IMR-90 (cell line): Measurements from ENCODE around the gene FRMD6. TPM values are rescaled to one million over a fixed set of nuclear protein-coding genes. Genes with fewer than 3 reads are reported as not detected.

Experiments
- ATAC-seq: fragments of 200-7000 bp; cut with Tn5 transposase; 2 replicates; pipeline ENCODE4 v1.9.1; 2020; ENCODE audit warnings: low read depth, mild to moderate bottlenecking, moderate library complexity
- BruUV-seq: library from RNA; stranded (reverse); fragments of 400-500 nt; replicated peaks from 2 replicates; lab custom pipeline; 2021; lab: Mats Ljungman, UMichigan
- CTCF ChIA-PET: fragments of 300-600 bp; formaldehyde crosslinking; extraction: SDS; loops from one replicate; lab custom pipeline; 2021; ENCODE audit warnings: antibody characterized with exemption; lab: Yijun Ruan, JAX
- POLR2A ChIA-PET: fragments of 300-600 bp; sonication (Branson Sonifier 250); formaldehyde crosslinking; loops from one replicate; lab custom pipeline; 2022; ENCODE audit warnings: antibody characterized with exemption; ENCODE audit not compliant: unreplicated experiment; lab: Charles Lee
- DNase-seq: peaks from one replicate; pipeline ENCODE4 v3.0.0; 2013
- H2AFZ ChIP-seq: replicated peaks from 2 replicates; pipeline ENCODE3; 2013; ENCODE audit warnings: low read length, mild to moderate bottlenecking; ENCODE audit not compliant: poor library complexity
- H2AK5ac ChIP-seq: 2 replicates; pipeline ENCODE4 v1.6.1; 2013; ENCODE audit warnings: low read depth, low read length, inconsistent platforms
- H2AK9ac ChIP-seq: replicated peaks from 2 replicates; pipeline ENCODE3; 2013; ENCODE audit warnings: mild to moderate bottlenecking, low read depth, low read length, moderate library complexity; ENCODE audit not compliant: poor library complexity
- H2BK120ac ChIP-seq: 2 replicates; pipeline ENCODE4 v1.6.1; 2013; ENCODE audit warnings: low read depth, low read length, inconsistent platforms
- H2BK15ac ChIP-seq: 3 replicates; pipeline ENCODE4 v1.6.1; 2013; ENCODE audit warnings: low read depth, low read length, inconsistent platforms
- H2BK20ac ChIP-seq: 2 replicates; pipeline ENCODE4 v1.6.1; 2013; ENCODE audit warnings: low read depth, mild to moderate bottlenecking, inconsistent platforms, low read length, moderate library complexity
- H2BK5ac ChIP-seq: 2 replicates; pipeline ENCODE4 v1.6.1; 2013; ENCODE audit warnings: mild to moderate bottlenecking, low read depth, low read length, inconsistent platforms; ENCODE audit not compliant: poor library complexity, severe bottlenecking
- H3K14ac ChIP-seq: replicated peaks from 2 replicates; pipeline ENCODE4 v1.6.1; 2013; ENCODE audit warnings: low read depth, low read length, inconsistent platforms
- H3K18ac ChIP-seq: 2 replicates; pipeline ENCODE4 v1.6.1; 2013; ENCODE audit warnings: low read depth, low read length, control low read depth
- H3K23ac ChIP-seq: 2 replicates; pipeline ENCODE4 v1.6.1; 2013; ENCODE audit warnings: low read depth, low read length, inconsistent platforms
- H3K27ac ChIP-seq: 2 replicates; pipeline ENCODE4 v1.5.1; 2013; ENCODE audit warnings: mild to moderate bottlenecking, control low read depth, low read length; ENCODE audit not compliant: insufficient read depth
- H3K27me3 ChIP-seq: 2 replicates; pipeline ENCODE4 v1.6.1; 2013; ENCODE audit warnings: low read length; ENCODE audit not compliant: control insufficient read depth, insufficient read depth
- H3K36me3 ChIP-seq: 2 replicates; pipeline ENCODE4 v1.6.1; 2013; ENCODE audit warnings: low read length, mixed read lengths; ENCODE audit not compliant: control insufficient read depth, insufficient read depth
- H3K4ac ChIP-seq: 2 replicates; pipeline ENCODE4 v1.6.1; 2013; ENCODE audit warnings: low read depth, low read length, inconsistent platforms
- H3K4me1 ChIP-seq: 2 replicates; pipeline ENCODE4 v1.6.1; 2013; ENCODE audit warnings: low read length, mixed read lengths; ENCODE audit not compliant: control insufficient read depth, insufficient read depth
- H3K4me2 ChIP-seq: 2 replicates; pipeline ENCODE4 v1.6.1; 2013; ENCODE audit warnings: low read depth, mild to moderate bottlenecking, control low read depth, low read length, moderate library complexity
- H3K4me3 ChIP-seq: 2 replicates; pipeline ENCODE4 v1.5.1; 2013; ENCODE audit warnings: low read depth, mild to moderate bottlenecking, control low read depth, low read length, moderate library complexity; ENCODE audit not compliant: insufficient read depth
- H3K56ac ChIP-seq: 2 replicates; pipeline ENCODE4 v1.6.1; 2013; ENCODE audit warnings: low read length, inconsistent platforms; ENCODE audit not compliant: insufficient read depth; ENCODE audit errors: extremely low read depth
- H3K79me1 ChIP-seq, 2 experiments: 2 replicates each; pipeline ENCODE4 v1.6.1; 2013; ENCODE audit warnings: low read length in 2 of 2, inconsistent platforms in 1 of 2, low read depth in 1 of 2
- H3K9ac ChIP-seq: 2 replicates; pipeline ENCODE4 v1.6.1; 2013; ENCODE audit warnings: low read depth, low read length, control low read depth
- H3K9me1 ChIP-seq: 2 replicates; pipeline ENCODE4 v1.6.1; 2013; ENCODE audit warnings: low read length, inconsistent platforms; ENCODE audit not compliant: insufficient read depth
- H3K9me3 ChIP-seq: 2 replicates; pipeline ENCODE4 v1.6.1; 2013; ENCODE audit warnings: low read length; ENCODE audit not compliant: control insufficient read depth, insufficient read depth
- H4K20me1 ChIP-seq: 2 replicates; pipeline ENCODE4 v1.6.1; 2013; ENCODE audit warnings: low read length, inconsistent platforms; ENCODE audit not compliant: insufficient read depth
- H4K5ac ChIP-seq: 2 replicates; pipeline ENCODE4 v1.6.1; 2013; ENCODE audit warnings: mild to moderate bottlenecking, low read depth, low read length, control low read depth
- H4K8ac ChIP-seq, 2 experiments: 2 replicates each; pipeline ENCODE4 v1.6.1; 2013; ENCODE audit warnings: low read depth in 2 of 2, low read length in 2 of 2, control low read depth in 1 of 2, inconsistent platforms in 1 of 2
- H4K91ac ChIP-seq: 2 replicates; pipeline ENCODE4 v1.6.1; 2013; ENCODE audit warnings: low read depth, low read length, inconsistent platforms; ENCODE audit not compliant: insufficient read depth
- BHLHE40 ChIP-seq: fragments of 150-350 bp; IDR thresholded peaks from 2 replicates; pipeline ENCODE4 v1.6.1; 2016; ENCODE audit warnings: mild to moderate bottlenecking, low read depth, low read length
- CEBPB ChIP-seq: IDR thresholded peaks from 2 replicates; pipeline ENCODE4 v1.6.1; 2012; ENCODE audit warnings: low read depth, low read length, improper control_type of control experiment
- CHD1 ChIP-seq: IDR thresholded peaks from 2 replicates; pipeline ENCODE4 v1.6.1; 2012; ENCODE audit warnings: low read depth, low read length, improper control_type of control experiment
- FOS ChIP-seq: fragments of 150-350 bp; IDR thresholded peaks from 2 replicates; pipeline ENCODE4 v1.6.1; 2016; ENCODE audit warnings: low read depth, low read length
- MAFK ChIP-seq: IDR thresholded peaks from 2 replicates; pipeline ENCODE4 v1.6.1; 2012; ENCODE audit warnings: low read depth, low read length, improper control_type of control experiment
- MXI1 ChIP-seq: IDR thresholded peaks from 2 replicates; pipeline ENCODE4 v1.6.1; 2012; ENCODE audit warnings: low read depth, mild to moderate bottlenecking, low read length, moderate library complexity, borderline replicate concordance
- NFE2L2 ChIP-seq: fragments of 150-350 bp; IDR thresholded peaks from 2 replicates; pipeline ENCODE4 v1.6.1; 2016; ENCODE audit warnings: low read depth, mild to moderate bottlenecking, low read length
- RAD21 ChIP-seq: IDR thresholded peaks from 2 replicates; pipeline ENCODE4 v1.6.1; 2012; ENCODE audit warnings: low read length, improper control_type of control experiment
- RFX5 ChIP-seq: IDR thresholded peaks from 2 replicates; pipeline ENCODE4 v1.8.0; 2012; ENCODE audit warnings: low read depth, mild to moderate bottlenecking, low read length, moderate library complexity
- SMC3 ChIP-seq: fragments of 150-350 bp; IDR thresholded peaks from 2 replicates; pipeline ENCODE4 v1.6.1; 2016; ENCODE audit warnings: low read depth, mild to moderate bottlenecking, antibody characterized with exemption, low read length, moderate library complexity
- WGBS, 2 experiments: methylation state at CpG; one replicate each; pipeline versions ENCODE4 v1.1.5 to v1.1.7; 2013; ENCODE audit warnings: missing lambda C conversion rate in 2 of 2; ENCODE audit not compliant: insufficient read length in 1 of 2; ENCODE audit errors: extremely low coverage in 2 of 2; 5-methylcytosine and 5-hydroxymethylcytosine counted together
- dilution Hi-C: fragments of 300-500 bp; cut with HindIII; formaldehyde crosslinking; loops from one replicate; pipeline ENCODE4 v1.14.3; 2018; ENCODE audit warnings: low sequenced_read_pairs; ENCODE audit not compliant: unreplicated experiment
- in situ Hi-C: fragments of 300-500 bp; cut with MboI; formaldehyde crosslinking; loops from 3 replicates; pipeline ENCODE4 v1.14.3; 2019; ENCODE audit warnings: low sequenced_read_pairs, inconsistent platforms, mixed read lengths
- intact Hi-C: fragments of 100-400 bp; cut with micrococcal nuclease; formaldehyde crosslinking; loops from 2 replicates; pipeline ENCODE4 v1.10.0; 2022
- polyA plus RNA-seq, 3 experiments: library from polyadenylated mRNA; depleted of rRNA; stranded (reverse); fragments of >200 nt; gene quantifications; 2 replicates each; pipeline ENCODE4 v1.2.3, GENCODE V29; 2012; ENCODE audit warnings: low replicate concordance in 1 of 3
- total RNA-seq: library from RNA; depleted of rRNA; stranded (reverse); fragments of >200 nt; gene quantifications from 2 replicates; pipeline ENCODE4 v1.2.3, GENCODE V29; 2012
- TF ChIP-seq, protein P1 (sequence below): fragments of 150-350 bp; IDR thresholded peaks from 2 replicates; pipeline ENCODE4 v1.6.1; 2017; ENCODE audit warnings: mild to moderate bottlenecking, antibody characterized with exemption, low read length, low read depth

The FRMD6 gene
- total and polyA plus RNA-seq, 2 of the 4 experiments (the other 2 are of a cell fraction), result 243 to 682 TPM

DNA sequence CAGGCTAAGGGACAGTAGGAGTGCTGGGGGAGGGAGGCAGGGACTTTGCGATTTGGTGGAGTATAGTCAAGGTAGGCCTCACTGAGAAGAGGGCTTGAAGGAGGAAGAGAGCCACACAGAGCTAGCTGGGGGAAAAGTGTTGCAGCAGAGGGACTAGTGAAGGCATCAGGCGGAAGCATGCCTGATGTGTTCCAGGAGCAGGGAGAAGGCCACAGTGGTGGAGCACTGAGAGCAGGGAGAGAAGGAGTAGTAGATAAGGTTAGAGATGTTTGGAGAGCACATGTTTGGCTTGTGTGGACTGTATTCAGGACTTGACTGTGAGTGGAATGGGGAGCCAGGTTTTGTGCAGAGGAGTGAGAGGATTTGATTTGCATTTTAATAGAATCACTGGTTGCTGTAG is 9.0 kb downstream of the FRMD6 start:
- in situ Hi-C loops (no loop called here), dilution Hi-C loops (no loop called here), intact Hi-C loops (no loop called here)
- 0 out of 2 replicates have a peak overlapping the region, but pooled peaks have one; percentile 0 for H2AK5ac ChIP-seq
- H3K4me2 ChIP-seq, result no peak overlapping the region
- H2BK15ac ChIP-seq, result no peak overlapping the region
- TF ChIP-seq CHD1 (no peak), CEBPB (no peak), MAFK (no peak), RAD21 (no peak), SMC3 (no peak), BHLHE40 (no peak), RFX5 (no peak), MXI1 (no peak), FOS (no peak), NFE2L2 (no peak)
- TF ChIP-seq, protein P1, sequence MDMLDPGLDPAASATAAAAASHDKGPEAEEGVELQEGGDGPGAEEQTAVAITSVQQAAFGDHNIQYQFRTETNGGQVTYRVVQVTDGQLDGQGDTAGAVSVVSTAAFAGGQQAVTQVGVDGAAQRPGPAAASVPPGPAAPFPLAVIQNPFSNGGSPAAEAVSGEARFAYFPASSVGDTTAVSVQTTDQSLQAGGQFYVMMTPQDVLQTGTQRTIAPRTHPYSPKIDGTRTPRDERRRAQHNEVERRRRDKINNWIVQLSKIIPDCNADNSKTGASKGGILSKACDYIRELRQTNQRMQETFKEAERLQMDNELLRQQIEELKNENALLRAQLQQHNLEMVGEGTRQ, result no peak
- no peak overlapping the region for H4K5ac ChIP-seq
- H2BK120ac ChIP-seq, result no peak overlapping the region
- H3K4me1 ChIP-seq, result peaks cover 15% of the 10 kb centered on the region
- no peak overlapping the region for H2BK20ac ChIP-seq
- H2AK9ac ChIP-seq, result no peak overlapping the region
- H3K9me3 ChIP-seq, result no peaks in the 10 kb centered on the region
- H3K18ac ChIP-seq, result no peak overlapping the region
- peaks cover 7 to 55% of the 10 kb centered on the region in 2 experiments; a peak in 3 of 4 replicates for H3K79me1 ChIP-seq
- no peak for DNase-seq
- H2AFZ ChIP-seq, result no peak overlapping the region
- no peak overlapping the region for H3K56ac ChIP-seq
- no peak overlapping the region for H4K91ac ChIP-seq
- H3K23ac ChIP-seq, result peak overlapping the region; percentile 94
- no TSS peak for BruUV-seq
- H4K8ac ChIP-seq, result no peak overlapping the region
- no peak overlapping the region for H3K9ac ChIP-seq
- no peak overlapping the region for H2BK5ac ChIP-seq
- H3K36me3 ChIP-seq, result peaks cover 11% of the 10 kb centered on the region
- no peaks in the 10 kb centered on the region for H3K27me3 ChIP-seq
- no peak overlapping the region for H3K4me3 ChIP-seq
- 94% methylated on average over 2 of the region's 2 CpGs; no CpG with 5 or more reads in 1 of the 2 experiments for WGBS, 2 experiments
- no peak overlapping the region for H3K27ac ChIP-seq
- ChIA-PET CTCF (no interaction called here), POLR2A (no interaction called here)
- H4K20me1 ChIP-seq, result peaks cover 99% of the 10 kb centered on the region
- H3K14ac ChIP-seq, result peak overlapping the region; percentile 77
- H3K9me1 ChIP-seq, result peaks cover 21% of the 10 kb centered on the region
- no peak overlapping the region; the same call in 1 of the 2 replicates for H3K4ac ChIP-seq
- ATAC-seq, result no peak
